IMR-90 (cell line): ENCODE data around the gene MYO1D. TPM values are rescaled to one million over a fixed set of nuclear protein-coding genes. Genes with fewer than 3 reads are reported as not detected.

Experiments used
- ATAC-seq: fragments of 200-7000 bp; cut with Tn5 transposase; 2 replicates; pipeline ENCODE4 v1.9.1; 2020; ENCODE audit warnings: low read depth, mild to moderate bottlenecking, moderate library complexity
- BruUV-seq: library from RNA; stranded (reverse); fragments of 400-500 nt; replicated peaks from 2 replicates; lab custom pipeline; 2021; lab: Mats Ljungman, UMichigan
- CTCF ChIA-PET: fragments of 300-600 bp; formaldehyde crosslinking; extraction: SDS; loops from one replicate; lab custom pipeline; 2021; ENCODE audit warnings: antibody characterized with exemption; lab: Yijun Ruan, JAX
- POLR2A ChIA-PET: fragments of 300-600 bp; sonication (Branson Sonifier 250); formaldehyde crosslinking; loops from one replicate; lab custom pipeline; 2022; ENCODE audit warnings: antibody characterized with exemption; ENCODE audit not compliant: unreplicated experiment; lab: Charles Lee
- DNase-seq: peaks from one replicate; pipeline ENCODE4 v3.0.0; 2013
- H2AFZ ChIP-seq: replicated peaks from 2 replicates; pipeline ENCODE3; 2013; ENCODE audit warnings: low read length, mild to moderate bottlenecking; ENCODE audit not compliant: poor library complexity
- H2AK5ac ChIP-seq: 2 replicates; pipeline ENCODE4 v1.6.1; 2013; ENCODE audit warnings: low read depth, low read length, inconsistent platforms
- H2AK9ac ChIP-seq: replicated peaks from 2 replicates; pipeline ENCODE3; 2013; ENCODE audit warnings: mild to moderate bottlenecking, low read depth, low read length, moderate library complexity; ENCODE audit not compliant: poor library complexity
- H2BK120ac ChIP-seq: 2 replicates; pipeline ENCODE4 v1.6.1; 2013; ENCODE audit warnings: low read depth, low read length, inconsistent platforms
- H2BK15ac ChIP-seq: 3 replicates; pipeline ENCODE4 v1.6.1; 2013; ENCODE audit warnings: low read depth, low read length, inconsistent platforms
- H2BK20ac ChIP-seq: 2 replicates; pipeline ENCODE4 v1.6.1; 2013; ENCODE audit warnings: low read depth, mild to moderate bottlenecking, inconsistent platforms, low read length, moderate library complexity
- H2BK5ac ChIP-seq: 2 replicates; pipeline ENCODE4 v1.6.1; 2013; ENCODE audit warnings: mild to moderate bottlenecking, low read depth, low read length, inconsistent platforms; ENCODE audit not compliant: poor library complexity, severe bottlenecking
- H3K14ac ChIP-seq: replicated peaks from 2 replicates; pipeline ENCODE4 v1.6.1; 2013; ENCODE audit warnings: low read depth, low read length, inconsistent platforms
- H3K18ac ChIP-seq: 2 replicates; pipeline ENCODE4 v1.6.1; 2013; ENCODE audit warnings: low read depth, low read length, control low read depth
- H3K23ac ChIP-seq: 2 replicates; pipeline ENCODE4 v1.6.1; 2013; ENCODE audit warnings: low read depth, low read length, inconsistent platforms
- H3K27ac ChIP-seq: 2 replicates; pipeline ENCODE4 v1.5.1; 2013; ENCODE audit warnings: mild to moderate bottlenecking, control low read depth, low read length; ENCODE audit not compliant: insufficient read depth
- H3K27me3 ChIP-seq: 2 replicates; pipeline ENCODE4 v1.6.1; 2013; ENCODE audit warnings: low read length; ENCODE audit not compliant: control insufficient read depth, insufficient read depth
- H3K36me3 ChIP-seq: 2 replicates; pipeline ENCODE4 v1.6.1; 2013; ENCODE audit warnings: low read length, mixed read lengths; ENCODE audit not compliant: control insufficient read depth, insufficient read depth
- H3K4ac ChIP-seq: 2 replicates; pipeline ENCODE4 v1.6.1; 2013; ENCODE audit warnings: low read depth, low read length, inconsistent platforms
- H3K4me1 ChIP-seq: 2 replicates; pipeline ENCODE4 v1.6.1; 2013; ENCODE audit warnings: low read length, mixed read lengths; ENCODE audit not compliant: control insufficient read depth, insufficient read depth
- H3K4me2 ChIP-seq: 2 replicates; pipeline ENCODE4 v1.6.1; 2013; ENCODE audit warnings: low read depth, mild to moderate bottlenecking, control low read depth, low read length, moderate library complexity
- H3K4me3 ChIP-seq: 2 replicates; pipeline ENCODE4 v1.5.1; 2013; ENCODE audit warnings: low read depth, mild to moderate bottlenecking, control low read depth, low read length, moderate library complexity; ENCODE audit not compliant: insufficient read depth
- H3K56ac ChIP-seq: 2 replicates; pipeline ENCODE4 v1.6.1; 2013; ENCODE audit warnings: low read length, inconsistent platforms; ENCODE audit not compliant: insufficient read depth; ENCODE audit errors: extremely low read depth
- H3K79me1 ChIP-seq, 2 experiments: 2 replicates each; pipeline ENCODE4 v1.6.1; 2013; ENCODE audit warnings: low read length in 2 of 2, inconsistent platforms in 1 of 2, low read depth in 1 of 2
- H3K9ac ChIP-seq: 2 replicates; pipeline ENCODE4 v1.6.1; 2013; ENCODE audit warnings: low read depth, low read length, control low read depth
- H3K9me1 ChIP-seq: 2 replicates; pipeline ENCODE4 v1.6.1; 2013; ENCODE audit warnings: low read length, inconsistent platforms; ENCODE audit not compliant: insufficient read depth
- H3K9me3 ChIP-seq: 2 replicates; pipeline ENCODE4 v1.6.1; 2013; ENCODE audit warnings: low read length; ENCODE audit not compliant: control insufficient read depth, insufficient read depth
- H4K20me1 ChIP-seq: 2 replicates; pipeline ENCODE4 v1.6.1; 2013; ENCODE audit warnings: low read length, inconsistent platforms; ENCODE audit not compliant: insufficient read depth
- H4K5ac ChIP-seq: 2 replicates; pipeline ENCODE4 v1.6.1; 2013; ENCODE audit warnings: mild to moderate bottlenecking, low read depth, low read length, control low read depth
- H4K8ac ChIP-seq, 2 experiments: 2 replicates each; pipeline ENCODE4 v1.6.1; 2013; ENCODE audit warnings: low read depth in 2 of 2, low read length in 2 of 2, control low read depth in 1 of 2, inconsistent platforms in 1 of 2
- H4K91ac ChIP-seq: 2 replicates; pipeline ENCODE4 v1.6.1; 2013; ENCODE audit warnings: low read depth, low read length, inconsistent platforms; ENCODE audit not compliant: insufficient read depth
- CHD1 ChIP-seq: IDR thresholded peaks from 2 replicates; pipeline ENCODE4 v1.6.1; 2012; ENCODE audit warnings: low read depth, low read length, improper control_type of control experiment
- CTCF ChIP-seq: conservative IDR thresholded peaks from 2 replicates; pipeline ENCODE4 v1.5.1; 2012; ENCODE audit warnings: mild to moderate bottlenecking, low read depth, low read length, improper control_type of control experiment
- MAFK ChIP-seq: IDR thresholded peaks from 2 replicates; pipeline ENCODE4 v1.6.1; 2012; ENCODE audit warnings: low read depth, low read length, improper control_type of control experiment
- RFX5 ChIP-seq: IDR thresholded peaks from 2 replicates; pipeline ENCODE4 v1.8.0; 2012; ENCODE audit warnings: low read depth, mild to moderate bottlenecking, low read length, moderate library complexity
- WGBS, 2 experiments: methylation state at CpG; one replicate each; pipeline versions ENCODE4 v1.1.5 to v1.1.7; 2013; ENCODE audit warnings: missing lambda C conversion rate in 2 of 2; ENCODE audit not compliant: insufficient read length in 1 of 2; ENCODE audit errors: extremely low coverage in 2 of 2; 5-methylcytosine and 5-hydroxymethylcytosine counted together
- dilution Hi-C: fragments of 300-500 bp; cut with HindIII; formaldehyde crosslinking; loops from one replicate; pipeline ENCODE4 v1.14.3; 2018; ENCODE audit warnings: low sequenced_read_pairs; ENCODE audit not compliant: unreplicated experiment
- in situ Hi-C: fragments of 300-500 bp; cut with MboI; formaldehyde crosslinking; loops from 3 replicates; pipeline ENCODE4 v1.14.3; 2019; ENCODE audit warnings: low sequenced_read_pairs, inconsistent platforms, mixed read lengths
- intact Hi-C: fragments of 100-400 bp; cut with micrococcal nuclease; formaldehyde crosslinking; loops from 2 replicates; pipeline ENCODE4 v1.10.0; 2022
- polyA plus RNA-seq, 3 experiments: library from polyadenylated mRNA; depleted of rRNA; stranded (reverse); fragments of >200 nt; gene quantifications; 2 replicates each; pipeline ENCODE4 v1.2.3, GENCODE V29; 2012; ENCODE audit warnings: low replicate concordance in 1 of 3
- total RNA-seq: library from RNA; depleted of rRNA; stranded (reverse); fragments of >200 nt; gene quantifications from 2 replicates; pipeline ENCODE4 v1.2.3, GENCODE V29; 2012

Gene MYO1D
- total and polyA plus RNA-seq, 2 of the 4 experiments (the other 2 are of a cell fraction), result 0.63 to 0.90 TPM

- H2AK5ac ChIP-seq, result no peak overlapping the region
- WGBS, 2 experiments, result no CpG with 5 or more reads among the region's 9 CpGs
- H3K4me1 ChIP-seq, result no peaks in the 10 kb centered on the region
- CTCF ChIA-PET, result no interaction called here
- no peak overlapping the region for H3K4ac ChIP-seq
- DNase-seq, result no peak
- H2AFZ ChIP-seq, result no peak overlapping the region
- H4K5ac ChIP-seq, result no peak overlapping the region
- H3K4me2 ChIP-seq, result no peak overlapping the region
- H3K56ac ChIP-seq, result no peak overlapping the region
- ATAC-seq, result no peak
- H2AK9ac ChIP-seq, result no peak overlapping the region
- H3K14ac ChIP-seq, result no peak overlapping the region
- no peak overlapping the region for H2BK5ac ChIP-seq
- no peaks in the 10 kb centered on the region; the same call in 1 of the 2 replicates for H3K27me3 ChIP-seq
- dilution Hi-C loops, result no loop called here
- BruUV-seq, result no TSS peak
- intact Hi-C loops, result no loop called here
- H4K8ac ChIP-seq, result no peak overlapping the region
- H3K18ac ChIP-seq, result no peak overlapping the region
- TF ChIP-seq MAFK (no peak), CTCF (no peak), RFX5 (no peak), CHD1 (no peak)
- no peaks in the 10 kb centered on the region for H3K9me3 ChIP-seq
- H2BK120ac ChIP-seq, result no peak overlapping the region
- H3K23ac ChIP-seq, result no peak overlapping the region
- no peaks in the 10 kb centered on the region for H3K79me1 ChIP-seq
- in situ Hi-C loops, result loop anchor here (25.0 kb wide), 1 partner anchor 97 kb away; no protein-coding TSS in a partner anchor
- H3K36me3 ChIP-seq, result no peaks in the 10 kb centered on the region
- H3K27ac ChIP-seq, result no peak overlapping the region
- no peak overlapping the region for H3K9ac ChIP-seq
- POLR2A ChIA-PET, result no interaction called here
- no peak overlapping the region for H3K4me3 ChIP-seq
- no peaks in the 10 kb centered on the region for H3K9me1 ChIP-seq
- no peak overlapping the region for H2BK15ac ChIP-seq
- H2BK20ac ChIP-seq, result no peak overlapping the region
- no peak overlapping the region for H4K91ac ChIP-seq
- no peaks in the 10 kb centered on the region for H4K20me1 ChIP-seq
Measured at GRCh38 chr17:32664936-32665583, 211.9 kb downstream of the MYO1D start.
